Upper lobe of left lung (tissue), 6 donors: ENCODE data around the gene LRCH1. TPM values are rescaled to one million over a fixed set of nuclear protein-coding genes. Genes with fewer than 3 reads are reported as not detected.

Experiments used
- ATAC-seq, 2 donors: fragments of 200-7000 bp; cut with Tn5 transposase; one replicate each; pipeline ENCODE4 v1.9.1; 2022; ENCODE audit warnings: mild to moderate bottlenecking in 2 of 2, moderate library complexity in 2 of 2; ENCODE audit not compliant: low FRiP score in 2 of 2
- DNase-seq, 2 donors: peaks; one replicate each; pipeline ENCODE4 v3.0.0-alpha.2; 2019 to 2020
- H3K27ac ChIP-seq, 4 donors: fragments of 200-600 bp; sonication (generic); one replicate each; pipeline ENCODE4 v1.5.1; 2016 to 2019
- H3K27me3 ChIP-seq, 4 donors: fragments of 200-600 bp; sonication (generic); one replicate each; pipeline ENCODE4 v1.5.1; 2017 to 2019
- H3K36me3 ChIP-seq, 4 donors: fragments of 200-600 bp; sonication (generic); one replicate each; pipeline ENCODE4 v1.5.1; 2016 to 2019
- H3K4me1 ChIP-seq, 4 donors: fragments of 200-600 bp; sonication (generic); one replicate each; pipeline ENCODE4 v1.5.1; 2018 to 2019
- H3K4me3 ChIP-seq, 4 donors: fragments of 200-600 bp; sonication (generic); one replicate each; pipeline ENCODE4 v1.5.1; 2017 to 2019; ENCODE audit warnings: mild to moderate bottlenecking in 2 of 4, moderate library complexity in 1 of 4
- H3K9me3 ChIP-seq, 4 donors: fragments of 200-600 bp; sonication (generic); one replicate each; pipeline ENCODE4 v1.5.1; 2018 to 2019
- CTCF ChIP-seq, 6 experiments: fragments of 450-650 bp in 4 of 6; fragments of 200-600 bp in 2 of 6; sonication (generic) in 2 of 6; IDR thresholded peaks; one replicate each; pipeline ENCODE4 v1.5.1; 2016 to 2019; ENCODE audit warnings: antibody characterized with exemption in 6 of 6
- EP300 ChIP-seq, 4 donors: sonication (generic); formaldehyde crosslinking; IDR thresholded peaks; one replicate each; pipeline ENCODE4 v1.5.1; 2017; ENCODE audit warnings: antibody characterized with exemption in 4 of 4, control low read depth in 2 of 4
- POLR2A ChIP-seq, 4 donors: fragments of 450-650 bp; IDR thresholded peaks; one replicate each; pipeline ENCODE4 v1.5.1; 2016 to 2017; ENCODE audit warnings: antibody characterized with exemption in 4 of 4, mild to moderate bottlenecking in 2 of 4
- POLR2AphosphoS5 ChIP-seq, 2 donors: sonication (generic); formaldehyde crosslinking; IDR thresholded peaks; one replicate each; pipeline ENCODE4 v1.5.1; 2017; ENCODE audit warnings: antibody characterized with exemption in 2 of 2
- WGBS, 2 donors: methylation state at CpG; one replicate each; pipeline ENCODE4 v1.1.5; 2017 to 2018; 5-methylcytosine and 5-hydroxymethylcytosine counted together
- total RNA-seq, 6 donors: library from RNA; depleted of rRNA in 4 of 6; stranded (reverse); fragments of >200 nt in 4 of 6; gene quantifications; one replicate each; pipeline versions ENCODE4 v1.1.0 to v1.2.1, GENCODE V29; 2016 to 2021
- donor health status: DM: no; HTN: no; CAD: no; lungs with moderate emphysema.
- donor health status: DM: no; HTN: yes; CAD: no; lungs with severe emphysema.

LRCH1 gene
- total RNA-seq, 6 donors from 2014 or later: 17.2 to 27.0 (median 22.7) TPM

- ATAC-seq (no peak), DNase-seq (no peak)
- WGBS, 2 donors: 76 to 80% methylated on average over 3 to 4 of the region's 4 CpGs
- no peak overlapping the region for H3K4me3 ChIP-seq
- peaks cover 0 to 7% (median 3%) of the 10 kb centered on the region in 4 donors for H3K4me1 ChIP-seq
- no peaks in the 10 kb centered on the region for H3K27me3 ChIP-seq
- no peak overlapping the region for H3K27ac ChIP-seq
- no peaks in the 10 kb centered on the region for H3K9me3 ChIP-seq
- peaks cover 0 to 63% (median 8%) of the 10 kb centered on the region in 4 donors for H3K36me3 ChIP-seq
- no peak for TF ChIP-seq CTCF (IDR thresholded peaks at IDR 0.05)
- no peak for TF ChIP-seq POLR2AphosphoS5 (IDR thresholded peaks at IDR 0.05)
- TF ChIP-seq POLR2A (IDR thresholded peaks at IDR 0.05): no peak
- TF ChIP-seq EP300 (IDR thresholded peaks at IDR 0.05): no peak
These were observed 195.3 kb downstream of the LRCH1 start for GRCh38 chr13:46748300-46748699.

GRCh38 chr13:46749951-46750350 lies 197.0 kb downstream of the LRCH1 start:
- Histone ChIP-seq H3K9me3 (no peaks in the 10 kb centered on the region), H3K27ac (peak overlapping the region in 1 of 4 donors; percentile 14), H3K4me3 (no peak overlapping the region), H3K4me1 (peaks cover 0 to 7% (median 3%) of the 10 kb centered on the region in 4 donors), H3K27me3 (no peaks in the 10 kb centered on the region), H3K36me3 (peaks cover 0 to 52% (median 8%) of the 10 kb centered on the region in 4 donors)
- TF ChIP-seq POLR2AphosphoS5 (IDR thresholded peaks at IDR 0.05): no peak
- TF ChIP-seq CTCF (IDR thresholded peaks at IDR 0.05): no peak
- no peak for TF ChIP-seq EP300 (IDR thresholded peaks at IDR 0.05)
- TF ChIP-seq POLR2A (IDR thresholded peaks at IDR 0.05): no peak
- DNase-seq (no peak), ATAC-seq (no peak)
- WGBS, 2 donors: 49 to 55% methylated on average over 2 of the region's 2 CpGs

GRCh38 chr13:46751811-46752635 lies 199.1 kb downstream of the LRCH1 start:
- no peak overlapping the region for H3K4me3 ChIP-seq
- peak in 1 of 2 donors; percentile 26 for DNase-seq
- no peaks in the 10 kb centered on the region for H3K9me3 ChIP-seq
- peak; percentile 51 to 76 for ATAC-seq
- 58 to 64% methylated on average over 7 of the region's 7 CpGs for WGBS, 2 donors
- peaks cover 0 to 11% (median 8%) of the 10 kb centered on the region in 4 donors for H3K4me1 ChIP-seq
- H3K27ac ChIP-seq: no peak overlapping the region
- no peaks in the 10 kb centered on the region for H3K27me3 ChIP-seq
- TF ChIP-seq POLR2AphosphoS5 (IDR thresholded peaks at IDR 0.05): no peak
- TF ChIP-seq CTCF (IDR thresholded peaks at IDR 0.05): no peak
- no peak for TF ChIP-seq EP300 (IDR thresholded peaks at IDR 0.05)
- H3K36me3 ChIP-seq: peaks cover 0 to 37% (median 5%) of the 10 kb centered on the region in 4 donors

- WGBS, 2 donors: 74 to 81% methylated on average over 5 of the region's 5 CpGs
- Histone ChIP-seq H3K9me3 (no peaks in the 10 kb centered on the region), H3K36me3 (peaks cover 0 to 34% (median 5%) of the 10 kb centered on the region in 4 donors), H3K4me3 (no peak overlapping the region), H3K4me1 (peaks cover 0 to 15% (median 11%) of the 10 kb centered on the region in 4 donors), H3K27me3 (no peaks in the 10 kb centered on the region), H3K27ac (no peak overlapping the region)
- TF ChIP-seq CTCF (IDR thresholded peaks at IDR 0.05) (no peak), POLR2A (IDR thresholded peaks at IDR 0.05) (no peak), EP300 (IDR thresholded peaks at IDR 0.05) (no peak), POLR2AphosphoS5 (IDR thresholded peaks at IDR 0.05) (no peak)
- ATAC-seq (no peak), DNase-seq (no peak)
These were observed 200.2 kb downstream of the LRCH1 start for GRCh38 chr13:46753137-46753536.
